GM18873 (cell line): ENCODE measurements around the gene CLCN5.

Source experiments
- ATAC-seq: cut with Tn5 transposase; IDR thresholded peaks from one replicate; pipeline ENCODE4 v1.9.1; 2021; ENCODE audit warnings: mild to moderate bottlenecking, moderate library complexity, moderate number of reproducible peaks; ENCODE audit not compliant: unreplicated experiment, low FRiP score

The CLCN5 gene

GRCh38 chrX:49922291-49923241 is at the start of gene CLCN5:
TSS of gene CLCN5 (plus strand) at chrX:49922596. CDS start at chrX:49925299, 2,703 bp downstream.
- ATAC-seq = peak; percentile 90

DNA sequence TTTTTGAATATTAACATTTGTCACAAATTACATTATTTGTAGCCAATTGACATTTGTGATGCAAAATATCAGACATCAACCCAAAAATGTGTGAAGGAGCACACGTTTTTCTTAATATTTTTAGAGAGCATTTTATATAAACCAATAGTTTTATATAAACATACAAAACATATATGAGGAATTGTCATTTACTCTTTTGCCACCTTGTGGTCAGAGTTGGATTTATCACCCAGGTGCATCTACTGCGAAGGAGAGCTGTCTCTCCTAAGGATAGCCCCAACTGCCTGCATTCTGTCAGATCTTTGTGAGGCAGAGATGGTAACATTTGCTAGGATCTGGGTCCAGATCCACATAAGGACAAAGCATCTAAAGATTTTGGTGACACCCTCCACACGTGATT is 45.6 kb upstream of the CLCN5 start:
- no peak for ATAC-seq

DNA sequence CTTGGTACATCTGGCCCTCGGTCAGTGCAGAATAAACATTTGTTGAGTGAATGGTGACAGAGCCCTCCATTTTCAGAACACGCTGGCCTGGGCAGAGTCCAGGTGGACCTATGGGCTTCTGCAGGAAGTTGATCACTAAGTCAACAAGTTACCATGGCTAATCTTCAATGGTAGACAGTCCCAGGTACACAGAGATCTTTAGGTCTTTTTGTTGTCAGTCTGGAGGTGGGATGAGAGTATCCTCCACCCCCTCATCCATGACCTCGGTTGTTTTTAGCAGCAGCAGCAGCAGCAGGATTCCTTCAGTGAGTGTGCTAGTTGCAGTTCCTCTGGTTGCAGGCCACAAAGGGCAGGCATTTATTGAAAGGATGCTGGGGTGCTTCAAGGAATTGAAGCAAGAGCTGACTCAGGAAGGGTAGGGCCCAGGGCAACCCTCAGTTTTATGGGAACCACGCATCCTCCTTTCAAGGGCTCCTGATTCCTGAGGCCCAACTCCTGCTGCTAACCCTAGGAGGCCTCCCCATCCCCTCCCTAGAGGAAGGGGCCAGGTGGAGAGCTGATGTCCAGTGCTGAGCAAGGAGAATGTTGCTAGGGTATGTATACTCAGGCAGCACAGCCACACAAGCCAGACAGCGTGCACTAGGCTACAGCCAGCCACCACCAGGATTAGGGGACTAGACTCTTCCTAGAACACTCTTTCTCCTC is 44.8 kb upstream of the CLCN5 start:
- ATAC-seq = no peak

DNA sequence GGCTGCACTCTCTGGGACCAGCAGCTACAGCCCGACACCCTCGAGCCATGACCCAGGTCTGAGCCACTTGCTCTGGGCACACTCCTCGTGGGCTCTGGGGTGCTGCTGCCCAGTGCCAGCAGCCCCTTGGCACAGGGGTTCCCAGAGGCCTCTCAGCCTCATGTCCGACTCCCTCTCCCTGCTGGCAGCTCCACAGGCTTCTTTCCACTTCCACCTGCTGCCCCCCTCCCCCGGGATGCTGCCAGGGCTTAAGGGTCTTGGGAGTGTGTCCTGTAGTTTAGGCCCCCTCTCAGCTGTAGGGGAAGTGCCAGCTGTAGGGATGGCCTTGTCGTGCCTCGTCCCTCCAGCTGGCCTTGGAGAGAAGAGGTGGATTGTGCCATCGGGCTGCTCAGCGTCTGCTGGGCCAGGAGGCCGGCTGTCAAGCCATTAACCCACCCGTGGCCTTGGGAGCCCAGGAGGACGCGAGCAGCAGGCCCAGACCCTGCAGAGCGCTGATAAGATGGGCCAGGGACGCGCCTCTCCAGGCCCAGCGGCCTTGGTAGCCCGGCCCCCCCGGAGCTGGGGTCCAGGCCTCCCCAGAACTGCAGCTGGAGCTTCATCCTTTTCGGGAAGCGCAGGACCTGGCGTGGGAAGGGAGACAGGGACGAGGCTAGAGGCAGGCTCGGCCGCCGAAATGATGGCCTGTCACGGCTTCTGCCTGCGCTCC is 44.1 kb upstream of the CLCN5 start:
- ATAC-seq = no peak

- ATAC-seq = peak; percentile 58
Observed at GRCh38 chrX:49878834-49879655, 43.4 kb upstream of the CLCN5 start, which contains the start of gene USP27X. TSS of gene USP27X (plus strand) at chrX:49879484. CDS start at chrX:49880308, 824 bp downstream.

GRCh38 chrX:49879656-49880277 is 42.6 kb upstream of the CLCN5 start:
- ATAC-seq = no peak

DNA sequence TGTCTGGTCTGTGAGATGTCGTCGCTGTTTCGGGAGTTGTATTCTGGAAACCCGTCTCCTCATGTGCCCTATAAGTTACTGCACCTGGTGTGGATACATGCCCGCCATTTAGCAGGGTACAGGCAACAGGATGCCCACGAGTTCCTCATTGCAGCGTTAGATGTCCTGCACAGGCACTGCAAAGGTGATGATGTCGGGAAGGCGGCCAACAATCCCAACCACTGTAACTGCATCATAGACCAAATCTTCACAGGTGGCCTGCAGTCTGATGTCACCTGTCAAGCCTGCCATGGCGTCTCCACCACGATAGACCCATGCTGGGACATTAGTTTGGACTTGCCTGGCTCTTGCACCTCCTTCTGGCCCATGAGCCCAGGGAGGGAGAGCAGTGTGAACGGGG is 41.7 kb upstream of the CLCN5 start:
- no peak for ATAC-seq

- peak; percentile 54 for ATAC-seq
Observed at GRCh38 chrX:49884290-49884862, 38.0 kb upstream of the CLCN5 start.

DNA sequence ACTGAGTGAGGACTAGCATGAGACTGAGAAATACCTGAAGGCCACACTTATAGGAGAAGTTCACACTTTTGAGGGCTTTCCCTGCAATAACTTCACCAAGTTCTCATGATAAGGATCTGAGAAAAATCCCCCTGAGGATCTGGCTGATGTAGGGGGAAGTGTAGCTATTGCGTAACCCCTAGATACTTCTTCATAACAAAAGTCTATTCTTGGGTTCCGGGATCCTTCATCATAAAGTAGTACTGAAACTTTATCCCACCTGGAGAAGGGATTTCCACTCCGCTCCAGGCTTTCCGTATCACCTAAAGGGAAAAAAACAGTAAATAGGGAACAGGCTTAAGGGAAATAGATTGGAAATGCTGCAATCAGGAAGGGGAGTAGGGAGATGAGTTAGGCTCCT is 29.9 kb upstream of the CLCN5 start:
- no peak for ATAC-seq

DNA sequence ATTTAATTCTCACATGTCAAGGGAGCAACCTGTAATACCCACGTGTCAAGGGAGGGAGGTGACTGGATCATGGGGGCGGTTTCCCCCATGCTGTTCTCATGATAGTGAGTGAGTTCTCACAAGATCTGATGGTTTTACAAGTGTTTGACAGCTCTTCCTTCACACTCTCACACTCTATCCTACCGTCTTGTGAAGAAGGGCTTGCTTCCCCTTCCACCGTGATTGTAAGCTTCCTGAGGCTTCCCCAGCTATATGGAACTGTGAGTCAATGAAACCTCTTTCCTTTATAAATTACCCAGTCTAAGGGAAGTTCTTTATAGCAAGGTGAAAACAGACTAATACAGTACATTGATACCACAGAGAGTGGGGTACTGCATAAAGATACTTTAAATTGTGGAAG is 25.4 kb upstream of the CLCN5 start:
- ATAC-seq = no peak

GRCh38 chrX:49901048-49901447 is 21.3 kb upstream of the CLCN5 start:
- no peak for ATAC-seq

DNA sequence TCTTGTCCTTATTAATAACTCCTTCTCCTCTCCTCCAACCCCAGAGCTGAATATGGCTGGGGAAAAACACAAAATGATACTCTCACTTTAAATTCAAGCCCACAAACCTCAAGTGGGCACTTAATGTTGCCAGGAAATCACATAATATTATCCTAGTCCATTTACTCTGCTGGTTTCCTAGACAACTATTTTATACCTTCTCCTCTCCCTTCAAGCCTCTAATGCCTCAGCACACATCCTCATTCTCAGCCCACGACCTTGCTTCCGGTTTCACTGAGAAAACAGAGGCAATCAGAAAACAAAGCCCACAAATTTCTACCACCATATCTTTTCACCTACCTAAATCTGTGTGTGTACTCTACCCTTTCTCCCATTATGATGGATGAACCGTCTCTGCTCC is 12.1 kb upstream of the CLCN5 start:
- ATAC-seq = peak; percentile 49

GRCh38 chrX:49912086-49912485 is 10.3 kb upstream of the CLCN5 start:
- no peak for ATAC-seq

DNA sequence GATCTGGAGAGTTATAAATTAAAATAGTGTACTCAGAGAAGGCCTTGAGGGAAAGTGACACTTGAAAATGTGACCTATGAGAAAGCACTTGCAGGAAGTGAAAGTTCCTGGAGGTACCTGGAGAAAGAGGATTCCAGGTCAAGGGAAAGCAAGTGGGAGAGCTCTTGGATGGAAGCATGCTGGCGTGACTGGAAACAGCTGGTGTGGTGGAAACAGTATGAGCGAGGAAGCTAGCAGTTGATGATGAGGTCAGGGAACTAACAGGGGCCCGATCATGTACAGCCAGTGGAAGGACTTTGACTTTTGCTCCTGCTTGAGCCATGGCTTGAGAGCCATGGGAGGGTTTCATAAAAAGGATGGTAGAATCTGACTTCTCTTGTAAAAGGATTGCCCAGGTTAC is 9.5 kb upstream of the CLCN5 start:
- no peak for ATAC-seq

- peak; percentile 59 for ATAC-seq
Observed at GRCh38 chrX:49915361-49916222, 6.8 kb upstream of the CLCN5 start.

DNA sequence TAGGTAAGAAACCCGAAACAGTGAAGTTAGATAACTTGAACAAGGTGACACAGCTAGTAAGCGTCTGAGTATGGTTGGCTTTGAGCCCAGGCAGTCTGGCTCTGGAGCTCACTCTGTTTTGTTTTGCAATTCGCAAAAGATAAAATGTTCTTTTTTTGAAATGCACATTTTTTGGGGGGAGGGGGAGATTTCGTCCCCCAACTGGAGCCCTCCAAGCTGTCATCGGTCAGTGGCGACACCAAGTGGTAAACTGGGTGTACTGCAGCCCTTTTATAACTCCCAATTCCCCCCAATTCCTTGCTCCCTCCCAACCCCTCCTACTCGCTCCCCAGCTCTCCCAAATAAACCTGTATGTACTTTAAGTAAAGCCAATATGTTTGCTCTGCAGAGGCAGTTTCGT is 2.8 kb upstream of the CLCN5 start:
- no peak for ATAC-seq

DNA sequence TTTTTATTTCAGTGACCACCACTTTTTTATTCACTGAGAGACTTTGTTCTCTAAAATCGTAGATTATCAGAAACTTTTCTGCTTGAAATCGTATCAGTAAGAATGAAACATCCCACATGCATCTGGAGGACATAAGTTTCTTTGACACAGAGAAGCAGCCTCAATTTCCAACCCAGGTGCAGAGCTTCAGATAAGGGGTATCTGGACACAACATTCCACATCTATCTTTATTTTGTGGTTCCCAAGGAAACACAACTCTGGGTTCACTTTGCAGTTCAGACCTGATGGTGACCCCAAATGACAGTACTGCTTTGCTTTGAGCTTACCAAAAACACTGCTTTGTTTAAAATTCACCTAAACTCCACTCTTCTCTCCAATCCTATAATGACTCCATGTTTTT is 1.3 kb upstream of the CLCN5 start:
- ATAC-seq = no peak

GRCh38 chrX:49925176-49925575 is 2.8 kb downstream of the CLCN5 start:
- no peak for ATAC-seq
